Measurements from ENCODE around the gene BCKDHB.
A peak's percentile ranks its signal among the peaks of the same experiment; 100 is the strongest.

BCKDHB gene

DNA sequence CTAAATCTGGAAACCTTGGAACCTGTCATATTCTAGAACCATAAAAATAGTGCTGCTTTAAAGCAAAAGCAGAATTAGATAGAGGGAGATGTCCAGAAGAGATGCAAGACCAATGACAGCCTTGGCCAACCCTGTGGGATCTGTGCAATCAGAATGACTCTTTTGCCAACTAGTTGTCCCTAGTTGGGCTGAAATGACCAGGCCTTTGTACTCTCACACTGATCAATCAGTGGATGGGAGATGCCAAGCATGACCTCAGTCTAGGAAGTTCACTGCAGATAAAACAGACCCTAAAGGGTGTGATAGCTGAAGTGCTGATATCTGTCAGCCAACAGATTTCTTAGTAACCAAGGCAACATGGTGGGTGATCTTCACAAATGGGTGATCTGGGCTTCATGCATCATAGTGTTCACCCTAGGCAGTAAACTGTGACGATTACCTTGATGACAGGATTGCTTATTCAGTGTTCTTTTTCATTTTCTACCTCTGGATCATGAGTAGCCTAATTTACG, 52.1 kb downstream of the BCKDHB start:
- no peaks in the 10 kb centered on the region for H3K9me3 Mint-ChIP-seq
- no peaks in the 10 kb centered on the region for H3K27me3 Mint-ChIP-seq
- no peaks in the 10 kb centered on the region for H3K36me3 Mint-ChIP-seq (ENCODE audit: insufficient read depth)
- DNase-seq (ENCODE audit: low spot score in 2 of 2) (no peak), ATAC-seq (replicated peaks; ENCODE audit: extremely low read depth, poor library complexity, severe bottlenecking) (no peak)
- no peak overlapping the region for H3K4me3 Mint-ChIP-seq
- H3K27ac Mint-ChIP-seq (ENCODE audit: low read depth): no peak overlapping the region
- no peaks in the 10 kb centered on the region for H3K4me1 Mint-ChIP-seq

GRCh38 chr6:80161434-80161833, 55.0 kb downstream of the BCKDHB start:
- H3K4me3 Mint-ChIP-seq: no peak overlapping the region
- ATAC-seq (replicated peaks; ENCODE audit: extremely low read depth, poor library complexity, severe bottlenecking) (no peak), DNase-seq (ENCODE audit: low spot score in 2 of 2) (no peak)
- no peaks in the 10 kb centered on the region for H3K4me1 Mint-ChIP-seq
- no peaks in the 10 kb centered on the region for H3K27me3 Mint-ChIP-seq
- H3K36me3 Mint-ChIP-seq (ENCODE audit: insufficient read depth): no peaks in the 10 kb centered on the region
- H3K9me3 Mint-ChIP-seq: no peaks in the 10 kb centered on the region
- no peak overlapping the region for H3K27ac Mint-ChIP-seq (ENCODE audit: low read depth)

DNA sequence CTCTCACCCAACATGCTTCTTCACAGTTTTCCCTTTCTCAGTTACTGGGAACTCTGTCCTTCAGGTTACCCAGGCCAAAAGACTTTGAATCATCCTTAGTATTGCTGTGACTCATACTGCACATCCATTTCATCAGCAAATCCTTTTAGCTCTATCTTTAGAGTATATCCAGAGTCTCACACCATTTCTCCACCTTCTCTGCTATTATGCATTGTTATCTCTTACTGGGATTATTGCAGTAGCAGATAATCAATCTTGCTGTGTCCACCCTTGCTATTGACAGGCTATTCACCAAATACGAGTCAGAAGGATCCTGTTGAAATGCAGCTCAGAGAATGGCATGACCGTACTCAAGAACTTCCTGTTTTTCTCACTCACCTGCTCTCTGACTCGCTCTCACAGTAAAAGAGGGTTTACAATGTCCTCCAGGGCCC, 57.3 kb downstream of the BCKDHB start:
- peaks cover 2% of the 10 kb centered on the region for H3K36me3 Mint-ChIP-seq (ENCODE audit: insufficient read depth)
- no peaks in the 10 kb centered on the region for H3K27me3 Mint-ChIP-seq
- H3K9me3 Mint-ChIP-seq: no peaks in the 10 kb centered on the region
- H3K27ac Mint-ChIP-seq (ENCODE audit: low read depth): no peak overlapping the region
- H3K4me3 Mint-ChIP-seq: no peak overlapping the region
- no peak for DNase-seq (ENCODE audit: low spot score in 2 of 2)
- H3K4me1 Mint-ChIP-seq: no peaks in the 10 kb centered on the region
- peak; percentile 49 for ATAC-seq (replicated peaks; ENCODE audit: extremely low read depth, poor library complexity, severe bottlenecking)

- peaks cover 2% of the 10 kb centered on the region for H3K36me3 Mint-ChIP-seq (ENCODE audit: insufficient read depth)
- no peaks in the 10 kb centered on the region for H3K9me3 Mint-ChIP-seq
- ATAC-seq (replicated peaks; ENCODE audit: extremely low read depth, poor library complexity, severe bottlenecking) (no peak), DNase-seq (ENCODE audit: low spot score in 2 of 2) (no peak)
- H3K4me1 Mint-ChIP-seq: no peaks in the 10 kb centered on the region
- peak overlapping the region; percentile 17 for H3K4me3 Mint-ChIP-seq
- H3K27ac Mint-ChIP-seq (ENCODE audit: low read depth): no peak overlapping the region
- no peaks in the 10 kb centered on the region for H3K27me3 Mint-ChIP-seq
These were observed 58.7 kb downstream of the BCKDHB start for GRCh38 chr6:80165143-80165542.

- Mint-ChIP-seq H3K27me3 (no peaks in the 10 kb centered on the region), H3K4me1 (no peaks in the 10 kb centered on the region), H3K27ac (ENCODE audit: low read depth) (no peak overlapping the region), H3K4me3 (no peak overlapping the region), H3K9me3 (no peaks in the 10 kb centered on the region), H3K36me3 (ENCODE audit: insufficient read depth) (peaks cover 2% of the 10 kb centered on the region)
- DNase-seq (ENCODE audit: low spot score in 2 of 2): no peak
- no peak for ATAC-seq (replicated peaks; ENCODE audit: extremely low read depth, poor library complexity, severe bottlenecking)
These were observed 59.3 kb downstream of the BCKDHB start for GRCh38 chr6:80165819-80166218.

- Mint-ChIP-seq H3K4me3 (no peak overlapping the region), H3K4me1 (no peaks in the 10 kb centered on the region), H3K27me3 (no peaks in the 10 kb centered on the region), H3K9me3 (no peaks in the 10 kb centered on the region), H3K36me3 (ENCODE audit: insufficient read depth) (peaks cover 2% of the 10 kb centered on the region), H3K27ac (ENCODE audit: low read depth) (no peak overlapping the region)
- no peak for DNase-seq (ENCODE audit: low spot score in 2 of 2)
- no peak for ATAC-seq (replicated peaks; ENCODE audit: extremely low read depth, poor library complexity, severe bottlenecking)
These were observed 64.0 kb downstream of the BCKDHB start for GRCh38 chr6:80170433-80170832.

DNA sequence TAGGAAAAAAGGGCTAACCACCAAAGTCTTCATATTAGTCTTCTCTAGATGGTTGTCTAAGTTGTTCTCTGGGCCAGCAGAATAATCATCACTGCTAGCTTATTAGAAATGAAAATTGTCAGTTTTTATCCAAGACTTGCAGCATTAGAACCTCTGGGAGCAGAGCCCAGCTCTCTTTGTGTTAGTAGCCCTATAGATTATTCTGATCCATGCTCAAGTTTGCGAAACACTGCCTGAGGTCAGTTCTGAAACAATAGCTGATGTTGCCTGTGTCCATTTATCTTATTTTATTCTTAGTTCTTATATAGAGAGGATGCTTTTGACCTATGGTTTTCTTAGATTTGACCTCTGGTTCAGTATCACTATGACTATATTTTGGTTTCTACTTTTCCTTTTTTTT, 66.9 kb downstream of the BCKDHB start:
- no peaks in the 10 kb centered on the region for H3K4me1 Mint-ChIP-seq
- ATAC-seq (replicated peaks; ENCODE audit: extremely low read depth, poor library complexity, severe bottlenecking) (no peak), DNase-seq (ENCODE audit: low spot score in 2 of 2) (no peak)
- H3K9me3 Mint-ChIP-seq: no peaks in the 10 kb centered on the region
- no peak overlapping the region for H3K4me3 Mint-ChIP-seq
- H3K36me3 Mint-ChIP-seq (ENCODE audit: insufficient read depth): peaks cover 4% of the 10 kb centered on the region
- no peaks in the 10 kb centered on the region for H3K27me3 Mint-ChIP-seq
- no peak overlapping the region for H3K27ac Mint-ChIP-seq (ENCODE audit: low read depth)

DNA sequence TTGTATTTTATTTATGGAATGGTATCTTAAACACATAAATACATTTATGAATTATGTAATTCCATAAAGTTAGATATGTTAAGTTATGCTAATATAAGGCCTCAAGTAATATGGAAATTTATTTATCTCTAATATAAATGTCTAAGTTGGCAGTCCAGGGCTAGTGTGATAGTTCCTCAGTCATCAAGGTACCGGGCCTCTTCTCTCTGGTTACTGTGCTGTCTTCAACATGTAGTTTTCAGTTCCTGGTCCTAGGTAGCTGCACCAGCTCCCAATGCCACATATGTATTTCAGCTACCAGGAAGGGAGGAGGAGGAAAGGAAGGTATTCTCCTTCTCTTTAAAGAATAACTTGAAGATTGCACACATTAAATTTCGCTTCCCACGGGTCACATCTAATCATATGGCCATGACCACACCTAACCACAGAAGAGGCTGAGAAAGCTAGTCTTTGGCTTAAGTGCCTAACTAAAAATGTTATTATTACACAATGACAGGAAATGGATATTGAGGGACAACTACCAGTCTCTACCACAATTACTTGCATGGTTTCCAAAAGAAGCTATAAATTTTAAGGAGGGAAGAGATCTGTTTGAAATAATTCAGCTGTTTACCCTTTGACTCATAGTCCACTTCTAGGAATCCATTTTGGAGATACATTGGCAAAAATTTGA, 68.6 kb downstream of the BCKDHB start:
- no peak for DNase-seq (ENCODE audit: low spot score in 2 of 2)

DNA sequence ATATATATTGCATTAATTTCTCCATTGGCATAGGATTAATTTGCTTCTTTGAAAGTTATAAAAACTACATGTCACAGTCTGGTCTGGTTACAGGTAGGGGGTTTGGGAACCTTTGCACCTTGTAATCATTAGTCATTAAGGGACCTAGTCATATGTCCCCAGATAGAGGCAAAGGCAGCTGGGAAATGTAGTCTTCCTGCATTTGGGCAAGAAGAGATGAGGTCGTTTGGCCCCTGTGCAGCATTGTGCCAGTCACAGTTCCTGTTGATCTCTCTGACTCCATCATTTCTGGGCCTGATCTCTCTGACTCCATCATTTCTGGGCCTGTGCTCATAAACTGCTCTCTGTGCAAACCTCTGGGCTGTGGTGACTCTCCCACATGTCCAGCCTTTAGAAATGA, 73.2 kb downstream of the BCKDHB start:
- no peaks in the 10 kb centered on the region for H3K9me3 Mint-ChIP-seq
- H3K27me3 Mint-ChIP-seq: no peaks in the 10 kb centered on the region
- no peak overlapping the region for H3K27ac Mint-ChIP-seq (ENCODE audit: low read depth)
- no peaks in the 10 kb centered on the region for H3K4me1 Mint-ChIP-seq
- H3K36me3 Mint-ChIP-seq (ENCODE audit: insufficient read depth): peaks cover 2% of the 10 kb centered on the region
- DNase-seq (ENCODE audit: low spot score in 2 of 2): no peak
- no peak overlapping the region for H3K4me3 Mint-ChIP-seq
- no peak for ATAC-seq (replicated peaks; ENCODE audit: extremely low read depth, poor library complexity, severe bottlenecking)

More for the DNA sequence above, 68.6 kb downstream of the BCKDHB start:
- H3K27me3 Mint-ChIP-seq: no peaks in the 10 kb centered on the region
- H3K4me3 Mint-ChIP-seq: no peak overlapping the region
- H3K27ac Mint-ChIP-seq (ENCODE audit: low read depth): no peak overlapping the region
- no peak for ATAC-seq (replicated peaks; ENCODE audit: extremely low read depth, poor library complexity, severe bottlenecking)
- H3K9me3 Mint-ChIP-seq: no peaks in the 10 kb centered on the region
- no peaks in the 10 kb centered on the region for H3K4me1 Mint-ChIP-seq
- peaks cover 2% of the 10 kb centered on the region for H3K36me3 Mint-ChIP-seq (ENCODE audit: insufficient read depth)

- no peaks in the 10 kb centered on the region for H3K4me1 Mint-ChIP-seq
- H3K27me3 Mint-ChIP-seq: no peaks in the 10 kb centered on the region
- no peak overlapping the region for H3K4me3 Mint-ChIP-seq
- DNase-seq (ENCODE audit: low spot score in 2 of 2) (no peak), ATAC-seq (replicated peaks; ENCODE audit: extremely low read depth, poor library complexity, severe bottlenecking) (no peak)
- no peaks in the 10 kb centered on the region for H3K9me3 Mint-ChIP-seq
- H3K27ac Mint-ChIP-seq (ENCODE audit: low read depth): no peak overlapping the region
- peaks cover 2% of the 10 kb centered on the region for H3K36me3 Mint-ChIP-seq (ENCODE audit: insufficient read depth)
These were observed 75.0 kb downstream of the BCKDHB start for GRCh38 chr6:80181352-80182081.

GRCh38 chr6:80182308-80182707, 75.8 kb downstream of the BCKDHB start:
- H3K27ac Mint-ChIP-seq (ENCODE audit: low read depth): no peak overlapping the region
- DNase-seq (ENCODE audit: low spot score in 2 of 2) (no peak), ATAC-seq (replicated peaks; ENCODE audit: extremely low read depth, poor library complexity, severe bottlenecking) (no peak)

GRCh38 chr6:80183019-80183795, 76.7 kb downstream of the BCKDHB start:
- Mint-ChIP-seq H3K27me3 (no peaks in the 10 kb centered on the region), H3K36me3 (ENCODE audit: insufficient read depth) (peaks cover 2% of the 10 kb centered on the region), H3K27ac (ENCODE audit: low read depth) (no peak overlapping the region), H3K4me1 (no peaks in the 10 kb centered on the region), H3K4me3 (no peak overlapping the region), H3K9me3 (no peaks in the 10 kb centered on the region)
- no peak for ATAC-seq (replicated peaks; ENCODE audit: extremely low read depth, poor library complexity, severe bottlenecking)
- DNase-seq (ENCODE audit: low spot score in 2 of 2): no peak

More at GRCh38 chr6:80182308-80182707, 75.8 kb downstream of the BCKDHB start:
- Mint-ChIP-seq H3K36me3 (ENCODE audit: insufficient read depth) (peaks cover 2% of the 10 kb centered on the region), H3K4me1 (no peaks in the 10 kb centered on the region), H3K27me3 (no peaks in the 10 kb centered on the region), H3K9me3 (no peaks in the 10 kb centered on the region), H3K4me3 (no peak overlapping the region)
